Kidney epithelial cell (primary cell): ENCODE results near the gene PLD4. TPM values are rescaled to one million over a fixed set of nuclear protein-coding genes. Genes with fewer than 3 reads are reported as not detected.
"Not testable (repeated sequence)": the region's sequence is repeated elsewhere in the genome, so short reads cannot be mapped to it uniquely, and the experiment has no call there.

Source experiments
- DNase-seq: peaks from one replicate; pipeline ENCODE4 v3.0.0-alpha.2; 2010; ENCODE audit warnings: low read depth
- H3K27me3 ChIP-seq: 2 replicates; pipeline ENCODE4 v1.6.0; 2011; ENCODE audit warnings: low read length; ENCODE audit not compliant: control insufficient read depth, insufficient read depth
- H3K36me3 ChIP-seq: 2 replicates; pipeline ENCODE4 v1.5.1; 2011; ENCODE audit warnings: low read length; ENCODE audit not compliant: control insufficient read depth, insufficient read depth
- H3K4me3 ChIP-seq: 2 replicates; pipeline ENCODE4 v1.5.1; 2011; ENCODE audit warnings: low read depth, mild to moderate bottlenecking, control low read depth, low read length
- CTCF ChIP-seq: IDR thresholded peaks from 2 replicates; pipeline ENCODE4 v1.5.1; 2011; ENCODE audit warnings: mild to moderate bottlenecking, moderate library complexity, low read length, control low read depth, inconsistent platforms; ENCODE audit not compliant: insufficient read depth, poor library complexity, severe bottlenecking
- total RNA-seq: library from RNA; depleted of rRNA; stranded (reverse); fragments of >200 nt; gene quantifications from 2 replicates; pipeline ENCODE4 v1.2.3, GENCODE V29; 2015

The PLD4 gene
- total RNA-seq, 1 donor from 2014 or later, result 0.04 TPM

- DNase-seq, result no peak
- Histone ChIP-seq H3K36me3 (no peaks in the 10 kb centered on the region), H3K4me3 (no peak overlapping the region), H3K27me3 (peaks cover 5% of the 10 kb centered on the region)
- TF ChIP-seq CTCF, result no peak
Observed at GRCh38 chr14:104912053-104912452, 12.6 kb upstream of the PLD4 start.

GRCh38 chr14:104913435-104913834 lies 11.2 kb upstream of the PLD4 start:
- DNase-seq, result no peak
- Histone ChIP-seq H3K27me3 (peaks cover 3% of the 10 kb centered on the region), H3K36me3 (no peaks in the 10 kb centered on the region), H3K4me3 (no peak overlapping the region)
- TF ChIP-seq CTCF, result no peak

GRCh38 chr14:104917116-104917515 lies 7.6 kb upstream of the PLD4 start:
- no peak overlapping the region for H3K4me3 ChIP-seq
- no peak for DNase-seq
- TF ChIP-seq CTCF, result no peak
- H3K27me3 ChIP-seq, result no peaks in the 10 kb centered on the region
- H3K36me3 ChIP-seq, result no peaks in the 10 kb centered on the region

GRCh38 chr14:104917993-104918392 lies 6.7 kb upstream of the PLD4 start:
- no peak for TF ChIP-seq CTCF
- no peaks in the 10 kb centered on the region for H3K27me3 ChIP-seq
- no peak for DNase-seq
- H3K4me3 ChIP-seq, result no peak overlapping the region
- H3K36me3 ChIP-seq, result no peaks in the 10 kb centered on the region

GRCh38 chr14:104919152-104919992 lies 5.3 kb upstream of the PLD4 start:
- not testable (repeated sequence) for H3K27me3 ChIP-seq, DNase-seq, H3K4me3 ChIP-seq, H3K36me3 ChIP-seq

- no peak for TF ChIP-seq CTCF
Observed at GRCh38 chr14:104919993-104920315, 4.7 kb upstream of the PLD4 start.

More at GRCh38 chr14:104919993-104920315, 4.7 kb upstream of the PLD4 start:
- Histone ChIP-seq H3K4me3 (no peak overlapping the region), H3K27me3 (no peaks in the 10 kb centered on the region), H3K36me3 (no peaks in the 10 kb centered on the region)
- DNase-seq, result no peak
